ENCODE results near the gene ATL3. TPM values are rescaled to one million over a fixed set of nuclear protein-coding genes. Genes with fewer than 3 reads are reported as not detected.

The ATL3 gene
- total RNA-seq, 6 experiments from 2014 or later: 29.9 to 37.6 (median 32.4) TPM

DNA sequence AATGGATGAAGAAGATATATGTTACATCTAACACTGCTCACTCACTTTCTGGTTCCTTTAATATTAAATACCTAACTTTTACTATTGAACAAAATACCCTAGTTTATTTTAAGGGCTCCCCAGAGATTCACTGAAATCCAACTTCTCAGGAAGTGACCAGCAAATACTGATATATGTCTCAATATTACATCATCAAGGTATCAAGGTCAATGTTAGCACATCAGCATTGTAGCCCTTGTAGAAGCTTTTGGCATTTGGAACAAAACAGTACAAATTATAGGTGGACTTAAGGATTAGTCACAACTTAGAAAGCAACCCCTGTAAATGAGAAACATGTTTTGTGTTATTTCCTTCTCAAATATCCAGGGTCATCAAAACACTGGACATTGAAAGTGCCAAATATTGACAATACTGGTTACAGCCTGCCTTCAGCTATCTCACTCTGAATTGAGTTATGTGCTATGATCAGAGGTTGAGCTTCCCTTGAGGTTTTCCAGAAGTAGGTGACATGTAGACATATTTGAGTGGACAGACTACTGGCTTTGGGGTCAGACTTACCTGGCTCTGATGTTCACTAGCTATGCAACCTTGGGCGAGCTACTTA lies 1.9 kb upstream of the ATL3 start:
- no peaks in the 10 kb centered on the region for H3K27me3 ChIP-seq
- ATAC-seq (peak in 1 of 4 donors; percentile 4), DNase-seq (no peak)
- no peaks in the 10 kb centered on the region for H3K9me3 ChIP-seq
- H3K4me3 ChIP-seq: no peak overlapping the region
- intact Hi-C loops (cut with DNase I): no loop called here
- TF ChIP-seq, protein P1, sequence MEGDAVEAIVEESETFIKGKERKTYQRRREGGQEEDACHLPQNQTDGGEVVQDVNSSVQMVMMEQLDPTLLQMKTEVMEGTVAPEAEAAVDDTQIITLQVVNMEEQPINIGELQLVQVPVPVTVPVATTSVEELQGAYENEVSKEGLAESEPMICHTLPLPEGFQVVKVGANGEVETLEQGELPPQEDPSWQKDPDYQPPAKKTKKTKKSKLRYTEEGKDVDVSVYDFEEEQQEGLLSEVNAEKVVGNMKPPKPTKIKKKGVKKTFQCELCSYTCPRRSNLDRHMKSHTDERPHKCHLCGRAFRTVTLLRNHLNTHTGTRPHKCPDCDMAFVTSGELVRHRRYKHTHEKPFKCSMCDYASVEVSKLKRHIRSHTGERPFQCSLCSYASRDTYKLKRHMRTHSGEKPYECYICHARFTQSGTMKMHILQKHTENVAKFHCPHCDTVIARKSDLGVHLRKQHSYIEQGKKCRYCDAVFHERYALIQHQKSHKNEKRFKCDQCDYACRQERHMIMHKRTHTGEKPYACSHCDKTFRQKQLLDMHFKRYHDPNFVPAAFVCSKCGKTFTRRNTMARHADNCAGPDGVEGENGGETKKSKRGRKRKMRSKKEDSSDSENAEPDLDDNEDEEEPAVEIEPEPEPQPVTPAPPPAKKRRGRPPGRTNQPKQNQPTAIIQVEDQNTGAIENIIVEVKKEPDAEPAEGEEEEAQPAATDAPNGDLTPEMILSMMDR (IDR thresholded peaks at IDR 0.05): no peak
- no peak for TF ChIP-seq POLR2A (IDR thresholded peaks at IDR 0.05)
- no peaks in the 10 kb centered on the region for H3K36me3 ChIP-seq
- 50% methylated on average over 1 of the region's 1 CpG for WGBS (ENCODE audit: insufficient coverage, low coverage, low lambda C conversion rate, missing lambda C conversion rate)
- no peak overlapping the region for H3K27ac ChIP-seq
- H3K4me1 ChIP-seq: peaks cover 0 to 13% (median 7%) of the 10 kb centered on the region in 4 donors

DNA sequence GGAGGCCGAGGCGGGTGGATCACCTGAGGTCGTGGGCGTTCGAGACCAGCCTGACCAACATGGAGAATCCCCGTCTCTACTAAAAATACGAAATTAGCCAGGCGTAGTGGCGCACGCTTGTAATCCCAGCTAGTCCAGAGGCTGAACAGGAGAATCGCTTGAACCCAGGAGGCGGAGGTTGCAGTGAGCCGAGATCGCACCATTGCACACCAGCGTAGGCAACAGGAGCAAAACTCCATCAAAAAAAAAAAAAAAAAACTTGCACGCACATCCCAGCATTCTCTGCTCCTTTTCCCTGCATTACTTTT lies 934 bp upstream of the ATL3 start:
- Histone ChIP-seq H3K9me3 (no peaks in the 10 kb centered on the region), H3K27ac (no peak overlapping the region), H3K4me1 (peaks cover 0 to 14% (median 9%) of the 10 kb centered on the region in 4 donors), H3K4me3 (no peak overlapping the region), H3K27me3 (no peaks in the 10 kb centered on the region), H3K36me3 (no peaks in the 10 kb centered on the region)
- TF ChIP-seq, protein P1 (IDR thresholded peaks at IDR 0.05): no peak
- TF ChIP-seq POLR2A (IDR thresholded peaks at IDR 0.05): no peak
- DNase-seq (no peak), ATAC-seq (no peak)
- intact Hi-C loops (cut with DNase I): no loop called here
- 92% methylated on average over 8 of the region's 16 CpGs for WGBS (ENCODE audit: insufficient coverage, low coverage, low lambda C conversion rate, missing lambda C conversion rate)

DNA sequence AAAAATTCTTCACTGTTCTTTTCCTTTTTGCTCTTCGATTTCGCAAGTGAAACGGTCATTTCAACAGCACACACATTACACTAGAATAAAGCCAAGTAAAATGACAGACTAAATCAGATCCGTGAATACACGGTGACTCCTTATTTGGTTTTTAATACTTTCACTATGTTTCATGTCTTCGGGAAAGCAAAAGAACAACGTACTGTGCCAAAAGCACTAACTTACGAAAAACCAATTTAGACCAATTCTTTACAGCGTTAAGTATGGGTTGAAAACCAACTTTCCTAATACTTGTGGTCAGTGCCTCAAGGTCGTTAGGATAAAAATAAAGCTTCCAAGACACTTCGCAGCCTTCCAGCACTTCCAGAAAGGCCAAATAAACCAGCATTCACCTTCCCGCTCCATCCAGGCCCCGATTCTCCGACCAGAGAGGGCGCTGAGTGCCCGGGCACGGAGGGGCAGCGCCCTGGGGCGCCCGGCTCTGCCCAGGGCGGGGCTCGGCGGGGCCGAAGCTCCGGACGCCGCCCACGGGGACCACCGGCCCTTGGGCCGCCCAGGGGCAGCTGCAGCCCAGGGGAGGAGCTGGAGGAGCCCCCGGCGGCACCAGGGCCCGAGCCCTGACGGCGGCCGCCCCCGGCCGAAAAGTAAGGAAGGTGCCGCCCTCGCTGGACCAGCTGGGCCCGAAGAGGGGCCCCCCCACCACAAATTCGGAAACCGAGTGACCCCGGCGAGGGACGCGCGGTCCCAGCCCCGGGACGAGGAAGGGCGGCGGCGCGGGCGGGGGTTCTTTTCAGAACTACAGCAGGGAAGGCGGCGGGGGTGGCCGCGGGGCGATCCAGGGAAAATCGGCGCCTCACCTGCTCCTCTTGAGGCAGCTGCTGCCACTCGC lies 499 bp downstream of the ATL3 start:
- TF ChIP-seq POLR2A (IDR thresholded peaks at IDR 0.05): no peak
- TF ChIP-seq, protein P1 (IDR thresholded peaks at IDR 0.05): peak; percentile 18 to 55 (median 46)

DNA sequence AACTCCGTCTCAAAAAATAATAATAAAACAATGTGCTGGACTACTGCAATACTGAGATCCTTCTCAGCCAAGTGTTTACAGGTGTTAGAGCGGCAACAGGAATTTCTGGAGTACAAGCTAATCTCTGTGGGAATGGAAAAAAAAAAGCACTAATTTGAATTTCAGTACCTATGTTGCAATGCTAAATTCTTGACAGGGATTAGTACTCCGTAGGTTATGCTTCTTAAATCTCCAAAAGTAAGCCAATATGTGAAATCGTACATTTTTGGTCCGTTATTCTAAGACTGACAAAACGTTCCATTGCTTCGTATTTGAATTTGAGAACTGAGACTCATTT lies 1.1 kb downstream of the ATL3 start:
- Histone ChIP-seq H3K9me3 (no peaks in the 10 kb centered on the region), H3K36me3 (no peaks in the 10 kb centered on the region), H3K4me1 (peaks cover 0 to 14% (median 9%) of the 10 kb centered on the region in 4 donors), H3K27ac (peak overlapping the region; percentile 93 to 98 (median 96)), H3K4me3 (peak overlapping the region; percentile 72 to 90 (median 81)), H3K27me3 (no peaks in the 10 kb centered on the region)
- intact Hi-C loops (cut with DNase I): no loop called here
- no peak for DNase-seq
- 14% methylated on average over 7 of the region's 7 CpGs for WGBS (ENCODE audit: insufficient coverage, low coverage, low lambda C conversion rate, missing lambda C conversion rate)
- TF ChIP-seq, protein P1 (IDR thresholded peaks at IDR 0.05): no peak
- TF ChIP-seq POLR2A (IDR thresholded peaks at IDR 0.05): no peak
- ATAC-seq: no peak

More for the DNA sequence above, 499 bp downstream of the ATL3 start:
- H3K36me3 ChIP-seq: no peaks in the 10 kb centered on the region
- H3K9me3 ChIP-seq: no peaks in the 10 kb centered on the region
- H3K4me3 ChIP-seq: peak overlapping the region; percentile 72 to 90 (median 81)
- ATAC-seq: peak; percentile 61 to 74 (median 68)
- peak; percentile 71 to 74 (median 73) for DNase-seq
- peaks cover 0 to 14% (median 9%) of the 10 kb centered on the region in 4 donors for H3K4me1 ChIP-seq
- H3K27me3 ChIP-seq: no peaks in the 10 kb centered on the region
- intact Hi-C loops (cut with DNase I): no loop called here
- WGBS (ENCODE audit: insufficient coverage, low coverage, low lambda C conversion rate, missing lambda C conversion rate): under 1% methylated on average over 15 of the region's 63 CpGs
- peak overlapping the region; percentile 93 to 98 (median 96) for H3K27ac ChIP-seq

All from right lobe of liver (tissue), 6 donors.